ENCODE results near the gene CPAMD8.

CPAMD8 gene

DNA sequence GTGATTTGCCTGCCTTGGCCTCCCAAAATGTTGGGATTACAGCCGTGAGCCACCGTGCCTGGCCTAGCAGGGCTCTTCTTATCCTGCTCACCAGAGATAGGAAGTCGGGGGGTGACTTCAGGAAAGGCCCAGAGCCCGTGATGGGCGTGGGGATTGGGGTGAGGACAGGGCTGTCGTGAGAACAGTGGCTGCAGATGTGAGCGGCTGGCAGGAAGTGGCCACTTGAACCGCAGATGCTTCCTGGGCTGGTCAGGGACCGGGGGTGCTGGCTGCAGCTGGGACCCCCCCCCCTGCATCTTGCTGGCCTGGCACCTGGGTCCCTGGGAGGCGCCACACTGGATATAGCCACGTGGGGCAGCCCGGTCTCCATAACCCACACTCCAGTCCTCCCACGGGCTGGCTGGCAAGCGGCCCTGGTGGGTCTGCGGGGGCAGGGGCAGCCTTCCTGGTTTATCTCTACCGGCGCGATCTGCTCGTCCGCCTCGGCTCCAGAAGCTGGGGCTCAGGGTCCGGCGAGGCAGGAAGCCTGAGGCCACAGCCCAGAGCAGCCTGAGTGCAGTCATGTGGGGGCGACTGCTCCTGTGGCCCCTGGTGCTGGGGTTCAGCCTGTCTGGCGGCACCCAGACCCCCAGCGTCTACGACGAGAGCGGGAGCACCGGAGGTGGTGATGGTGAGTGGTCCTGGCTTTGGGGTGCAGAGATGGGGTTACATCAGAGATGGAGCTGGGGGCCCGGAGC, 137.8 kb downstream of the CPAMD8 start, which contains the start of gene F2RL3:
F2RL3 (plus strand) TSS at position 371 of the 737 bp plus-strand sequence; CDS start at position 562, 191 bp downstream.
- Mint-ChIP-seq H3K27me3 (ENCODE audit: low read depth, poor library complexity) (peaks cover 9% of the 10 kb centered on the region), H3K4me1 (peaks cover 21% of the 10 kb centered on the region), H3K27ac (no peak within 1 kb of the TSS), H3K9me3 (no peaks in the 10 kb centered on the region), H3K4me3 (no peak within 1 kb of the TSS), H3K36me3 (ENCODE audit: low read depth) (no peaks in the 10 kb centered on the region)
- no peak for DNase-seq
- TF ChIP-seq, protein P1, sequence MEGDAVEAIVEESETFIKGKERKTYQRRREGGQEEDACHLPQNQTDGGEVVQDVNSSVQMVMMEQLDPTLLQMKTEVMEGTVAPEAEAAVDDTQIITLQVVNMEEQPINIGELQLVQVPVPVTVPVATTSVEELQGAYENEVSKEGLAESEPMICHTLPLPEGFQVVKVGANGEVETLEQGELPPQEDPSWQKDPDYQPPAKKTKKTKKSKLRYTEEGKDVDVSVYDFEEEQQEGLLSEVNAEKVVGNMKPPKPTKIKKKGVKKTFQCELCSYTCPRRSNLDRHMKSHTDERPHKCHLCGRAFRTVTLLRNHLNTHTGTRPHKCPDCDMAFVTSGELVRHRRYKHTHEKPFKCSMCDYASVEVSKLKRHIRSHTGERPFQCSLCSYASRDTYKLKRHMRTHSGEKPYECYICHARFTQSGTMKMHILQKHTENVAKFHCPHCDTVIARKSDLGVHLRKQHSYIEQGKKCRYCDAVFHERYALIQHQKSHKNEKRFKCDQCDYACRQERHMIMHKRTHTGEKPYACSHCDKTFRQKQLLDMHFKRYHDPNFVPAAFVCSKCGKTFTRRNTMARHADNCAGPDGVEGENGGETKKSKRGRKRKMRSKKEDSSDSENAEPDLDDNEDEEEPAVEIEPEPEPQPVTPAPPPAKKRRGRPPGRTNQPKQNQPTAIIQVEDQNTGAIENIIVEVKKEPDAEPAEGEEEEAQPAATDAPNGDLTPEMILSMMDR (IDR thresholded peaks at IDR 0.05) = no peak

DNA sequence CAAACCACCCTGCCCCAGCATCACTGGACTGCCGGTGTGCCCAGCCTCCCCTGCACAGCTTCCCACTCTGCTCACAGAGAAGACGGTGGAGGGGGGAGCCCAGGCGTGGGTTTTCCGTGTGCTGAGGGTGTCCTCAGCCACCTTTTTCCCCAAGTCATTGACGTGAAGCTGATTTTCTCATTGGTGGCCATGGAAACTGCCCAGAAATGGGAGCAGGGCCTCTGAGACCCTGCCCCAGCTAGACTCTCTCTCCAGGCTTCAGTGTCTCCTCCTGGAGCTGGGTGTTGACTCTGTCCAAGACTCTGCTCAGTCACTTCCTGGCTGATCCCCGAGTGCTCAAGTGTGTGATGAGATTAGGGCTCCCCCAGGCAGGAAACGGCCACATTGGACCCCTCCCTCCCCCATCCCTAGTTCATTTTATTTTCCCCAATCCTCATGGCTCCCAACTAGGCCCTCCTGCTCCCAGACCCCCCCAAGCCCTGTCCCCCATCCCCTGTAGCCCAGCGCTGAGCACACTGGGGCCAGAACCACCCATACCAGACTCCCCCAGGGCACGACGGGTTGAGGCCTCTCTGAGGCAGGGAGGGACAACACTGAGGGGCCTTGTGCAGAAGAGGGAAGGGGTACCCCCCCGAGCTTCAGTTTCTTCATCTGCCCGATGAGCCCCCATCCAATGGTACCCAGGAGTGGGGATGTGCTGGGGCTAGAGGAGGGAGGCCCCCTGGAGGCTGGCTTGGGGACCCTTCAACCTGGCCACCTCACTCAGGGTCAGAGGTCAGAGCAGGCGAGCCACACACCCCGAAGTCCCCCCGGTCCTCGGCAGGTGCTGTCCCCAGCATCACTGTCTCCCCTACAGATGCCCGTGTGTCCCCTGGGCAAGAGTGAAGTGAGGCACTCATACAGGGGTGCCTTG, 139.0 kb downstream of the CPAMD8 start:
- H3K27me3 Mint-ChIP-seq (ENCODE audit: low read depth, poor library complexity) = peaks cover 9% of the 10 kb centered on the region
- peaks cover 21% of the 10 kb centered on the region for H3K4me1 Mint-ChIP-seq
- peaks cover 8% of the 10 kb centered on the region for H3K9me3 Mint-ChIP-seq
- no peak overlapping the region for H3K4me3 Mint-ChIP-seq
- peaks cover 6% of the 10 kb centered on the region for H3K36me3 Mint-ChIP-seq (ENCODE audit: low read depth)
- H3K27ac Mint-ChIP-seq = no peak overlapping the region
- TF ChIP-seq, protein P1 (IDR thresholded peaks at IDR 0.05) = no peak
- DNase-seq = no peak

DNA sequence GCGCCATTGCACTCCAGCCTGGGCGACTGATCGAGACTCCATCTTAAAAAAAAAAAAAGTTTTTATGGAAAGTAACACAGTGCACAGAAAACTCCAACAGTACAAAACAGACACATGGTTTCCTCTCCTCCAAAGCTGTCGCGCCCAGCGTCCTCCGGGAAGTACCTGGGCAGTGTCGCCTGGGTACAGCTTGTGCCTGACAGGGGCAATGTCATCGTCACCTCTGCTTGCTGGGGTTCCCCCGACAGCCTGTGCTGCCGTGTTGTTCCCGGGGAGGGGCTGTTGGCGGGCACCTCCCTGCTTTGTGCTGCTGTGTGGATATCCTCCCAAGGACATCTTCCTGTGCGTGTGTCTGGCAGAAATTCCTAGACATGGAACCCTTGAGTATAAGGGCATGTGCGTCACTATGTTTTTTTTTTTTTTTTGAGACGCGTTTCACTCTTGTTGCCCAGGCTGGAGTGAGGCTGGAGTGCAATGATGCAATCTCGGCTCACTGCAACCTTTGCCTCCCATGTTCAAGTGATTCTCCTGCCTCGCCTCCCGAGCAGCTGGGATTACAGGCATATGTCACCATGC, 140.2 kb downstream of the CPAMD8 start:
- TF ChIP-seq, protein P1 (IDR thresholded peaks at IDR 0.05) = no peak
- Mint-ChIP-seq H3K4me1 (peaks cover 21% of the 10 kb centered on the region), H3K27me3 (ENCODE audit: low read depth, poor library complexity) (peaks cover 5% of the 10 kb centered on the region), H3K36me3 (ENCODE audit: low read depth) (peaks cover 17% of the 10 kb centered on the region), H3K27ac (no peak overlapping the region), H3K9me3 (peaks cover 20% of the 10 kb centered on the region), H3K4me3 (no peak overlapping the region)
- DNase-seq = no peak

DNA sequence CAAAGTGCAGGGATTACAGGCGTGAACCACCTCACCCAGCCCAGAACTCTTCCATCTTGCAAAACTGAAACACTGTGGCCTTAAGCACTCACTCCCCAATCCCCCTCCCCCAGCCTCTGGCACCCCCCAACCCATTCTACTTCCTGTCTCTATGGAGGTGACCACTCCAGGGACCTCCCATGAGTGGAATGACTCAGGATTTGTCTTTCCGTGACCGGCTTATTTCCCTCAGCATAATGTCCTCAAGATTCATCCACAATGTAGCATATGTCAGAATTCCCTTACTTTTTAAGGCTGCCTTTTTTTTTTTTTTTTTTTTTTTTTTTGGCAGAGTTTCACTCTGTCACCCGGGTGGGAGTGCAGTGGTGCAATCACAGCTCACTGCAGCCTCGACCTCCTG, 141.4 kb downstream of the CPAMD8 start:
- H3K27ac Mint-ChIP-seq = no peak overlapping the region
- TF ChIP-seq, protein P1 (IDR thresholded peaks at IDR 0.05) = no peak
- peaks cover 17% of the 10 kb centered on the region for H3K4me1 Mint-ChIP-seq
- no peak overlapping the region for H3K4me3 Mint-ChIP-seq
- peaks cover 29% of the 10 kb centered on the region for H3K36me3 Mint-ChIP-seq (ENCODE audit: low read depth)
- DNase-seq = no peak
- H3K27me3 Mint-ChIP-seq (ENCODE audit: low read depth, poor library complexity) = peaks cover 3% of the 10 kb centered on the region
- peaks cover 25% of the 10 kb centered on the region for H3K9me3 Mint-ChIP-seq

DNA sequence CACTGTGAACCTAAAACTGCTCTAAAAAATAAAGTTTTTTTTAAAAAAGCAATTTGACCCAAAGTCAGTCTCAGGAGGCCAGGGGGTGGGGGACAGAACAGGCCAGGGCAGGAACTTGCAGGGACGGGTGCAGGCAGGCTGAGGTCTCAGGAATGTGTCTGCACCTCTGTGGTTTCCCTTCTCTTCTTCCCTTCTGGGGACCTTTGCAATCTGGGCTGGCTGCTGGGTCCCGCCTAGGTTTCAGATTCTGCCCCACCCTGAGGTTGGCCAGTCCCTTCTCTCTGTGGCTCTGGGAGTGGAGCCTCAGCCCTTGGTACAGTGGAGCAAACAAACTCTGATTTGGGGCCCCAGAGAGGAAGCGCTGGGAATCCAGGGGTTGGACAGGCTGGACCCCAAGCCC, 143.1 kb downstream of the CPAMD8 start:
- H3K4me3 Mint-ChIP-seq = no peak overlapping the region
- H3K27me3 Mint-ChIP-seq (ENCODE audit: low read depth, poor library complexity) = peaks cover 3% of the 10 kb centered on the region
- no peak for DNase-seq
- H3K4me1 Mint-ChIP-seq = peaks cover 8% of the 10 kb centered on the region
- TF ChIP-seq, protein P1 (IDR thresholded peaks at IDR 0.05) = no peak
- H3K27ac Mint-ChIP-seq = no peak overlapping the region
- H3K36me3 Mint-ChIP-seq (ENCODE audit: low read depth) = peaks cover 39% of the 10 kb centered on the region
- H3K9me3 Mint-ChIP-seq = peaks cover 25% of the 10 kb centered on the region
